GM10248 (cell line): Measurements from ENCODE around the gene RYK.

Experiments used
- CTCF ChIA-PET: fragments of 300-600 bp; sonication (Branson Sonifier 250); formaldehyde crosslinking; extraction: SDS; loops from one replicate; lab custom pipeline; 2021; ENCODE audit warnings: antibody characterized with exemption; lab: Yijun Ruan, JAX
- POLR2A ChIA-PET: fragments of 350-650 bp; sonication (Branson Sonifier 250); formaldehyde crosslinking; extraction: SDS; loops from one replicate; lab custom pipeline; 2020; ENCODE audit warnings: antibody characterized with exemption; lab: Yijun Ruan, JAX
- DNase-seq: peaks from one replicate; pipeline ENCODE4 v3.0.0; 2012; ENCODE audit errors: extremely low spot score
- CTCF ChIP-seq: IDR thresholded peaks from 2 replicates; pipeline ENCODE4 v1.5.1; 2012; ENCODE audit warnings: mild to moderate bottlenecking, low read depth; ENCODE audit errors: extremely low read depth, missing control alignments, control extremely low read depth

Gene RYK

GRCh38 chr3:134144694-134145093 is 106.0 kb downstream of the RYK start:
- no peak for TF ChIP-seq CTCF
- POLR2A ChIA-PET, result no interaction called here
- no peak for DNase-seq
- CTCF ChIA-PET, result interaction anchor here (0.8 kb wide), 1 partner anchor 20 kb away, joined by 3 read pairs; no protein-coding TSS in a partner anchor

GRCh38 chr3:134143828-134144401 is 106.7 kb downstream of the RYK start:
- no peak for DNase-seq
- TF ChIP-seq CTCF, result no peak
- ChIA-PET CTCF (interaction anchor here (0.8 kb wide), 1 partner anchor 21 kb away, joined by 3 read pairs; no protein-coding TSS in a partner anchor), POLR2A (no interaction called here)

GRCh38 chr3:134136604-134137003 is 114.1 kb downstream of the RYK start:
- ChIA-PET POLR2A (no interaction called here), CTCF (interaction anchor here (1.0 kb wide), 1 partner anchor 20 kb away, joined by 3 read pairs; no protein-coding TSS in a partner anchor)
- no peak for TF ChIP-seq CTCF
- no peak for DNase-seq

GRCh38 chr3:134134698-134135415 is 115.8 kb downstream of the RYK start:
- ChIA-PET POLR2A (no interaction called here), CTCF (interaction anchor here (1.6 kb wide), 1 partner anchor 12 kb away, joined by 3 read pairs; no protein-coding TSS in a partner anchor)
- no peak for DNase-seq
- no peak for TF ChIP-seq CTCF

GRCh38 chr3:134134240-134134639 is 116.4 kb downstream of the RYK start:
- no peak for DNase-seq
- POLR2A ChIA-PET, result no interaction called here
- no peak for TF ChIP-seq CTCF
- CTCF ChIA-PET, result interaction anchor here (1.6 kb wide), 1 partner anchor 11 kb away, joined by 3 read pairs; no protein-coding TSS in a partner anchor

GRCh38 chr3:134132961-134133360 is 117.7 kb downstream of the RYK start:
- CTCF ChIA-PET, result no interaction called here
- no peak for TF ChIP-seq CTCF
- POLR2A ChIA-PET, result no interaction called here
- no peak for DNase-seq
